Mucosa of gallbladder (tissue), 1 donor: Measurements from ENCODE around the gene ARID3C. TPM values are rescaled to one million over a fixed set of nuclear protein-coding genes. Genes with fewer than 3 reads are reported as not detected.
A peak's percentile ranks its signal among the peaks of the same experiment; 100 is the strongest.

ENCODE experiments used
- DNase-seq: peaks from one replicate; pipeline ENCODE4 v3.0.0-alpha.2; 2020; ENCODE audit warnings: low spot score
- total RNA-seq: library from RNA; stranded (reverse); gene quantifications from one replicate; pipeline ENCODE4 v1.2.1, GENCODE V29; 2021
- donor health status: DM: no; HTN: no; CAD: no.

Gene ARID3C
- total RNA-seq, 1 donor from 2014 or later: not detected

DNA sequence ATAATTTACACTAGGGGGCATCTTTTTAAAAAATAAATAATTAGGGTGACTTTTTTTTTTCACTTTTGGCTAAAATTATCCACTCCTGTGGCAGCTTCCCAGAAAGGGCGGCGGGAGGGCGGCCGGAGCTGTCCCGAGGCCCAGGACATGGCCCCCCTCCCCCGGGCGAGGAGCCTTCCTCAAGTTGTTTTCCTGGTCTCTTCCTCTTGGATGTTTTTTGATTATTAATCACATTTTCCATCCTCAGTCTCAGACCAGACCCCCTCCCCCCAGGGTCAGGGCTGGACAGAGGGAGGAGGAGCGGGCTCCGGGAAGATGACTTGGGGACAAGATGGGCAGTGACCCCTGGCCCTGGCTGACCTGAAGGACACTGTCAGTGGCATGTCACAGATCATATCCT, 34.7 kb downstream of the ARID3C start:
- DNase-seq: no peak

DNA sequence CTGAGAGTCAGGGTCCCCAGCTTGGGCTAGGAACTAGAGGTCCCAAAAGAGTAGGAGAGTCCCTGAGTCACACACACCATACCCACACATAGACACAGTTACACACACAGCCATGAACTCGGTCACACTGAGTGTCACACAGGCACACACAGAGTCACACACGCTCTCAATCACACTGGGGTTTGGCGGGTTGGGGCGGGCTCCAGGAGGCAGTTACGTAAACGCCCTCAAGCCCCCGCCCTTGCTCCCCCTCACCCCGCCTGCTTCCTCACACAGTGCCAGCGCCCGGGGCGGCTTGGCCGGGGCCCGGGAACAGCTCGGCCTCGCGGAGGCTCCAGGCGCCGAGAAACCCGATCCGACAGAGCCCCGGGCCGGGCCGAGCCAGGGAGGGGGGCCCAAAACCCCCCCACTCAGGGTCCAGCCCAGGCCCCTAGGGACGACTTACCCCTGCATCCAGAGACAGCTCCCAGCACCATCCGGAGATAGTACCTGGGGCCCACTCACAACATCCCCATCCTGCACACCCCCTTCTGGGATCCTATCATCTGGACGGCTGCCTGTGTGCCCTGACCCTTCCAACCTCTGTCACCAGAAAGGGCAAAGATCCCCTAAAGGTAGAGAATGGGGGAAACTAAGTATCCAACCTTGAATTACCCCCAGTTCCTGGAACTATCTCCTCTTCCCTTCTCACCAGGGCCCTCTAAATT, 35.8 kb downstream of the ARID3C start:
- DNase-seq: no peak

DNA sequence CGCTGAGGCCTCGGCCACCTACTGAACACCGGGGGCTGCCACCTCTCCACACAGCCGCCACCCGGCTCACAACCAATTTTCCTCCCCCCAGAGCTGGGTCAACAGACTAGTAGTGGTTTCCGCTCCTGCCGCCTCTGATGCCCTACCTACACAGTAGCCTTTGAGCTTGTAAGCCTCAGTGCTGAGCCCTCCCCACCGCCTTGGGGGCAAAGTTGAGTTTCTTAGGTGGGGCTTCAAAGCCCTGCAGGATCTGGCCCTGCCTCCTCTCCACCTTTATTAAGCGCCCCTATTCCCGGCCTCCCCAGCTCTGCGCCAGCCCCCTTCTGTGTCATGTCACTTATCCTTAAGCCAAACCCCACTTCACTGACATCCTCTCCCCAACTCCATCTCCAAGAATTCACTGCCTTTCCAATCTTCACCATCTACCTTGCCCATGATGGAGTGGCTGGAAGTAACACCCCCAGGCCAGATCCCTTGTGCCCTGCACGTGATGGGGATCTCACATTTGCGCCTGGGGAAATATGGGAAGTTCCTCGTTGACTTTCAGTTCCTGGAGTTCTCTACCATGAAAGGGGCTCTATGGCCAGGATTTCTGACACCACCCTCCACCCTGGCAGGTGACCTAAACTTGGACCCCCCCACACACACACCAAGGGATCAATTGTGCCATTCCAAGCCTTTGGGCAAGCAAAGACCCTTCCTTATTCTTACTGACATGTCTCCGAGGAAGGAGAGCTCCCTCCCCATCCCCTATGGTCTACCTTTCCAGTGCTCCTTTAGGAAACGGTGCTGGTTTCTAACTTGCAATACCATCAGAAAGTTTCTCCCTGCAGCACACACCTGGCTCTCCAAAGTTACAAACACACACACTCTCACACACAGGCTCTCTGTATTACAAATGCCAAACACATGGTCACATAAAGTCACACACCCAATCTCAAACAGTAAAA, 36.7 kb downstream of the ARID3C start:
- no peak for DNase-seq

DNA sequence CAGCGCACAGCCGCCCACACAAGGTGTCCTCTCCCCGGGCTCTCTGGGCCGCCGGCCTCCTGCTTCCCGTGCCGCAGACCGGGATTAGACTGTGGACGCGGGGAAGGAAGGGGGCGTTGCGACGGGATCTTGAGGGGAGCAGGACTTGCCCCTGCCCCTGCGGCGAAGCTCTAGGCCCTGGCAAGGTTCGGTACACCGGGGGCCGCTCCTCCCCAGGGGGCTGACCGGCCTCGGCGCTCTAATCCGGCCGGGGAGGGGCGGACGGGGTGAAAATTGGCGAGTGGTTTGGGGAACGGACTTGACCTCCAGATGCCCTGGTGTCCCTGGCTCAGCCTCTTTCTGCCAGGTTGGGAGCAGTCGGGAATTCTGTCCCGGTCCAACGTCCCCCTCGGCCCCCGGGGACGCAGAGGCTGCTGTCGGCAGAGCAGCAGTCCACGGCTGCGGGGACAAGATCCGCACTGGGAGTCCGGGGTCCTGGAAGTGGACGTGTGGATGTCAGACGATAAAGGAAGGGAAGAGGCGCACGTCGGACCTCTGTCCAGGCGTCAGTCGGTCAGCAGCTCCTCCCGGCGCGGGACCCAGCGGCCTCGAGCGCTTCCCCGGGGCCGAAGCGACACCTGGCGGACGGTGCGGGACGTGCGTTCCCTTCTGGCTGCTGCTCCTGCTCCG, 37.5 kb downstream of the ARID3C start:
- DNase-seq: peak; percentile 88

DNA sequence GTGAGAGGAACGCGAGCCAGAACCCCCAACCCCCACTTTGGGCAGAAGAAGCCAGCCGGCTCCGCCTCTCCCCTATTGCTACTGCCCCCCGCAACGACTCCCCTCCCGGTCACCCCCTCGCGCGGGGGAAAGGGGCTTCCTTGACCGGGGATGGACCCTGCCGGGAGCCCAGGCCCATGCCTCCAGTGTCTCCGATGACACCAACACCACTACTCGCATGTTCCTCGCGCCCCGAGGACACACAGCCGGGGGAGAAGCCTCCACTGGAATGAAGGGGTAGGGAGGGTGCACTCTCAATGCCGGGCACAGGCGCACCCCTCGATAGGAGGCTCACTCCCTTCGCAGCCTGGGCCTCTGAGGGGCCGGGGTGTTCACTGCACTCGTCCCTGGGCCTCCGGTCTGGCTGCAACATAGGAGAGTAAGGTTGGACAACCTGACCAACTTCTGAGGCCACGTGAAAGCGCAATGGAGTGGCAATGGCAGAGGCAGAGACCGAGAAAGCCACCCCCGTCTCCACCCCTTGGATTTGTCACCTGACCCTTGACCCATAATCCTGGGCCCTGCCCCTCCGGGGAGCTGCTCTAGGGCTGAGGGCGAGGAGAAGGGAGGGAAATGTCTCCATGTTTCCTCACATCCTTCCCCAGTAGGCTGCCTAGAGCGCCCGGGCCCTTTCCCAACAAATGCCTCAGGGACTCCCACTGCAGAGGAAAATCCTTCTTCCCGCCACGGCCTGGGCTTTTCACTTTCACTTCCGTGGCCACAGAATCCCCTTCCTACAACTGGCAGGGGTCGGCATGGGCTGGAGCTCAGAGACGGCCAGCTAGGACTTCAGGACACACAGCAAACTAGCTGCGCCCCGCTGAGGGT, 38.3 kb downstream of the ARID3C start:
- DNase-seq: no peak

DNA sequence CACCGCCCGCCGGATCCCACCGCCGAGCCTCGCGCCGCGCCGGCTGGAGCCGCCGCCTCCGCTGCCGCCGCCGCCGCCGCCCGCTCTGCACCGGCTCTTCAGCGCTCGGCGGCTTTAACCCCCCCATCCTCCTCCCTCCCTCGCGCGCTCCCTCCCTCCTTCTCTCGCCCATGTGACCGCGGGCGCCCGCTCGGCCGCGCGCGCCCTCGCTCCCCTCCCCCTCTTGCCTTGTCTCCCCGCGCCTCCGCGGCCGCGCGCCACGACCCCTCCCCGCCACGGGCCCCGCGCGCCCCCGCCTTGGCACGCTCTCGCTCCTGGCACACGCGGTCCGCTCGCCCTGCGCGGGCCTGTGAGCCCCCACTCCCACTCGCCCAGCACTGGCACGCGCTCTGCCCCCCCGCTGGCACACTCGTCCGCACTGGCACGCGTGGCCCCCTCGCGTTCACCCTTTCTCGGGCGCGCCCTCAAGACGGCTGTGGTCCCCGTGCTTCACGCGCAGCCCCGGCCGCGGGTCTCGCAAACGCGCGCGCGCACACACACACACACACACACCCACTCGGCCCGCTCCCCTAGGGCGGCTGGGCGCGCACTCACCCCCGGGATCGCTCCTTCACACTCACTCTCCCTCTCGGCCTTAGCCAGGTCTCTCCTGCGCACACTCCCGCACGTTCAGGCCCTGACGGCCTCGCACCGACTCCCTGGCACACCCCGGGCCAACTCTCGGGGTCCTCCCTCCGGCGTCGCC, 39.1 kb downstream of the ARID3C start, which contains the start of gene CNTFR:
Gene CNTFR, minus strand, starts transcription at position 89 of the 745 bp plus-strand sequence. CDS start 20,743 bp downstream, outside the sequence.
- peak; percentile 47 for DNase-seq

DNA sequence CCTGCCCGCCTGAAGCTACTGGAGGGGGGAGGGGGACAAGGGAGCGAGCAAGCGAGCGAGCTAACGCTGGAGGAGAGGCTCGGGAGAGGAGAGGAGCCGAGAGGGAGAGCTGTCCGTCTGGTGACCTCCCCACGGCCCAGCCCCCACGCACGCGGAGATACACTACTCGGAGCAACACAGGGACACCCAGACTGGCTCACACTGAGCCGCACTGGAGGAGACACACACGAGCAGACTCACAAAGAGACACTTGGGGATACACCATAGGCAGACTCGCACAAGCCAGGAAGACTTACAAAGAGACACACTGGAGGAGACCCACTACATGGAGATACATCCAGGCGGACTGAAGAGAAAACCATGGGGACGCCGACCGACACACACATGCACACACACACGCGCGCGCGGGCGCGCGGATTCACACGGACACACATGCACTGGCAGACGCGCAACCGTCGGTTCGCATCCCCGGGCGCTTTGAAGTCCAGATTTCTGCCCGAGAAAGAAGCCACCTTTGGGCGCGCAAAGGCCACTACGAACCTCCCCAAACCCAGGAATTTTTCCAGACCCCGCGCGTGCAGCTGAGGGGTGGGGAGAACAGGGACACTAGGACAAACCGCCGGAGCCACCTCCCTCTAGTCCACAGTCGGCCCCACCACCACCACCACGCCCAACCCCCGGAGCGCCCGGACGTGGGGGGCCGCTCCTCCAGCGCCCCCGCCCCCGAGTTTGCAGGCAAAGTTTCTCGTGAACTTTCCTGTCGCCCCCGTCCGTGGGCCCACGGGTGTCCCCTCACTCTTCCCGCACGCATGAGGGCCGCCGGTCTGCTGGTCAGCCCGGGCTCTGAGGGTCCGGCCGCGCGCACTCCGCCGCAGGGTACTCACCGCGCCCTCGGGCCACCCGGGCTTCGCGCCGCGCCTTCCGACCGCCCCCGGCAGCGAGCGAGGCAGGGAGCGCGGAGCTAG, 39.9 kb downstream of the ARID3C start:
- DNase-seq: no peak

DNA sequence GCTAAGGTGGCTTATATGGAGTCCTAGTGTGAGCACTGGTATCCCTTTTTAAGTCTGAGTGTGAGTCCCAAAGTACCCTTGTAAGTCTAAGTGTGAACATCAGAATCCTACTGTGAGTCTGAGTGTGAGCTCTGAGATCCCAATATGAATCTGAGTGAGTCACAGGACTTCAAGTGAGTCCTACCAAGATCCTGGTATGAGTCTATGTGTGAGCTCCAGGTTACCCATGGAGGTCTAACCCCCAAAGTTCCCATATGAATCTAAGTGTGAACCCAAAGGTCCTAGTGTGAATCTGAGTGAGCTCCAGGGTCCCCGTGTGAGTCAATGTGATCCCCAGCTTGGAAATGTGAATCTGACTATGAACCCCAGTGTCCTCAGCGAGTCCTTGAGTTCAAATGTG, 41.6 kb downstream of the ARID3C start:
- DNase-seq: no peak

DNA sequence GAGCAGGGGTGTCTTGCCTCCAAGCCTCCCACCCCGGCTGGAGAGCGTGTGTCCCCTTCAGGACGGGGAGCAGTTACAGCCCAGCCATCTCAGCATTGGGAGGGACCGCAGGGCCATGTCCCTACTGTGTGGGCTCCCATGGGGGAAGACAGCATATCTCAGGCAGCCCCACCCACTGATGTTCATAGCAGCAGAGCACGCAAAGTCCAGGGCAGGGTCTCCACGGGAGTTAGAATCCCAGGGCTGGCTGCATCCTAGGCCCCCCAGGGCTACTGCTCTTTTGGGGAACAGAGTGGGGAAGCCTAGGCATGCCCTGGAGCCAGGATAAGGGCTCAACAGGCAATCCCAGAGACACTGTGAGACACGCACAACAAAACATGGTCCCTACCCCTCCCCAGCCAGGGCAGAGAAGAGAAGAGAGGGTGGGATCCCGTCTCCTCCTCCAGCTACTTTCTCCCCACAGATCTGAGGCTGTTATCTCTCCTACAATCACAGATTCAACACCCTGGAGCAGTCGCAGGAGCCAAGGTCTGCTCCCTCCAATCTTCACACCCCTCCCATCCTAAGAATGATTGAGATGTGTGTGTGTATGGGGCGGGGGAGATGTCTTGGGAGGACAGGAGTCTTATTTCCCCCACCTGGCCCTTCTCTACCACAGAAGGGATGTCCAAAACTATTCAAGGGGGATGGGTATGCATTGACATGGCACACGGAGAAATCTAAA, 42.8 kb downstream of the ARID3C start:
- no peak for DNase-seq

DNA sequence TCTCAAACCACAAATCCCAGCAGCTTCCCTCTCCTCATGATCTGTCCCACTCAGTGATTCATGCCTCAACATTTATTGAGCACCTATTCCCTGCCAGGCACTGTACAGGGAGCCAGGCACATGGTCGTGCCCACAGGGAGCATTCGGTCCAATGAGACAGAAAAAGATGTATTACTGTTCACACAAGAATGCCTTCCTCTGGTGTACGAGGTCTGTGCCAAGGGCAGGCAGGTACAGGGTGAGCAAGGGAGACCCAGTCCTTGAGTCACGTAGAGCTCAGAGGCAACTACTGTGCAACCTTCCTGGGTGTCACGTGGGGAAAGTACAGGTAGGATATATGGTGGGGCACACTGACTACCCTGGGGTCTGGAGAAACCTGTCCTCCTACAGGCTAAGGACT, 43.9 kb downstream of the ARID3C start:
- no peak for DNase-seq

DNA sequence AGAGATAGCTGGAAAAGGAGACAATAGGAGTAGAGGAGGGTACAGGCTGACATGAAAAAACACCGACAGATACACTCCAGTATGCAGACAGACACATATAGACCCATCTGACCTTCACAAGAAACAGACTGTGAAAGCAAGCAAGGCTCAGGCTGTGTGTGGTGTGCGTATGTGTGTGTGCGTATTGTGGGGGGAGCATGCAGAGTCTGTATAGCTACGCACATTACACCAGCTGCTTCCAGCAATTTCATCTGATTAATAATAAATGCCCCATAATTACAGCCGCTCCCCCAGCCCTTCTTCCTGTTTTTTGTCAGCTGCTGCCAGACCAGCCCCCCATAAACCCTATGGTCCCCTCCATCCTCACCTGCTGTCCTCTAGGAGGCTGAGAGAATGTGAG, 46.1 kb downstream of the ARID3C start:
- no peak for DNase-seq

DNA sequence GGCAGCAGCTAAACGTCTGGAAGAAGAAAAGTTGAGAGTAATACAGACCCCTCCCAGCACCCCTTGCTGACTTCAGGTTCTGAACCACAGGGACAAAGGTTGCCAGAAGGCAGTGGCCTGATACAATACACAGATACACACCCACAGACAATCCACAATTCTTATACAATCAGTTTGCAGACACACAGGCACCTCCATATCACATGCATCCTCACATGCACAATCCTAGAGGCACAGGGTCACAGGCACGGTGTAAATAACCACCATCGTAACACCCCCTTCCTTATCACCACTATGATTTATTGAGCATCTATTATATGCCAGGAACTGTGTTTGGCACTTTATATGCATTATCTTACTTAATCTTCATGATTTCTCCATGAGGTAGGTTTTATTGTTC, 47.5 kb downstream of the ARID3C start:
- DNase-seq: no peak

DNA sequence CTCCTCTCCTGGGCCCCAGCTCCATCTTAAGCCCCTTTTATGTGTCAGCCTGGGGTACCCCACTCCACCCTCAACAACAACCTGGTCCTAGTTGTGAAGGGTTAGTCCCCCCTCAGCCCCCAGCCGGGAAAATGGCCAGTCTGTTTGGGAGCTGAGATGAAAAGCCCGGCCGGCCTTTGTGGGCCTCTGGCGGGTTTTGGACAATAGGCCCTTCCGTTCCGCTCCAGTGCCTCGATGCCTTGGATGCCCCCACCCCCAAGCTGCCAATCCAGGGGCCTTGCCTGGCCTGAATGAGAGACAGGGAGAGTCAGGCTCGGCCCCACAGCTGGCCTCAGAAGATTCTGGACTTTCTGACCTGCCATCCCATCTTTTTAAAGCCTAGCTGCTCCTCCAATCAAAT, 48.5 kb downstream of the ARID3C start:
- DNase-seq: no peak

DNA sequence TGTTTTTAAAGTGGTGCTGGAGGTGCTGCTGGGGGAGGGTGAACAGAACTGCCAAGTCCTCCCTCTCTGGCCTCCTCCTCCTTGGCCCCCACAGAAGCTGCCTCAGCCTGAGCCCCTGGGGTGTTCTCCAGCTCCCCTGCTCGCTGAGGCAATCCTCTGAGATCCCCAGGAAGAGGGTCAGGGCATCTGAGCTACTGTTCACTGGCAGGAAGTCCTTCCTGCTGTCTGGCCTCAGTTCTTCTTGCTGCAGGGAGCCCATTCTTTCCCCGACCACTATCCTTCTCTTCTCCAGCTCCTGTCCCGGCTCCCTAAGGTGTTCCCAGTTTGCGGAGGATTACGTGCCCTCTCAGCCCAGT, 49.1 kb downstream of the ARID3C start:
- DNase-seq: no peak

DNA sequence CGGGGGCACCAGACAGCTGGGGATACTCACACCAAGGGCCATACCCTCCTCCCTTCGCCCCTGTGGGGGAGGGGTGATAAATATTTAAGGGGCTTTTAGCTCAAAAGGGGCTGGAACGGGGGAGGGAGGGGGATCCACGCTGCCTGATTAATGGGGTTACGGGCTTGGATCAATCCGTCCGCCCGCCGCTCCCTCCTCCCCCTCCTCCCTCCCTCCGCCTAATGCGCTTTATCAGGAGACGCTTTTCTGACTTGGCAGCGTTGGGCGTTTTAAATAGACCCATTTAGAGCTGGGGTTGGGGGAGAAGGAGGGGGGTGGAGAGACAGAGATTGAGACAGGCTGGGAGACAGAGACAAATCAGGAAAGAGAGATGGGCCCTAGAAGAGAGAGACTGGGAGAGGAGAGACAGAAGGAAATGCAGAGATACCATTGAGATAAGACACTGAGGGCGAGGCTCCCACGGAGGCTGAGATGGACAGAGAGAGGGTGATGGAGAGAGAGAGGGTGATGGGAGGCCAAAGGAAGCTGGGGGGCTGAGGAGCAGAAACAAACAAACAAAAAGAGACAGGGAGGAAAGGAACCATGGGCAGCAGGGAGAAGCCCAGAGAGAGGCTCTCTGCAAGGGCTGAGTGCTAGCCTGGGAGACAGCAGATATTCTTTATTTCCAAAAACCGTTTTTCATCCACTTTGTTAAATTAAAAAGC, 49.6 kb downstream of the ARID3C start:
- no peak for DNase-seq

DNA sequence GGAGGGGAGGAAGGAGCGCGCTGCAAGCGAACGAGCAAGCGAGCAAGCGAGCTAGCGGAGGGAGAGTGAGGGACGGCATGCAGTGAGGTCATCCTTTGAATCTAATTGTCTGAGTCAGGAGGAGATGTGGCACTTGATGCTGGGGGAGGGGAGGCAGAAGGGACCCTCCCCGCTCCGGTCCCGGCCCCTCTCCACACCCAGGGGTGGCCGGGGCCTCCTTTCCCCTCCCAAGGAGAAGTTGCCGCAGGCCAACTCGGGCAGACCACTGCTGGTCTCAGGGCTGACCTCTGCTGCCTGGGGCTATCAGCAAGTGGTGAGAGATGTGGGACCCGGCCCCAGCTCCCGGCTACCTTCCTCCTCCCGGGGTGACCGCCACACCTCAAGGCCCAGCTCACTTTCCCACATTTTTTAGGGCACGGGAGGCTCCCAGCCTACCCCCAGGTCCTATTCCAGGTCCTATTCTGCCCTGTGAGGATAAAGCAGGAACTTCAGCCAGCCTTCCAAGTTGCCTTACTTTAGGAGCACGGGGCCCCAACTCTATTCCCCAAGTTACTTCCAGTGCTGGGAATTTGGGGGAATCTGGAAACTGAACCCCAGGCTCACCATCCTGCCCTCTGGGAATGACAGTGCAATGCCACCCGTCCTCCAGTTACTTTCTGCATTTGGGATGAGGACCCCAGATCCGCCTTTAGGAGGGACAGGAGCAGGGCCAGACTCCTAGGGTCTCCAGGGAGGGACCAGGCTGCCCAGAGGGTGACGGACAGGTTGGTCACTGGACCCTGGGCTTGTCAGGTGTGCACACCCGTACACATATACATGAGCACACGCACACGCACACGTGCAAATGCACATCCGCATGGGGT, 50.4 kb downstream of the ARID3C start:
- no peak for DNase-seq
